Liver (tissue), 3 donors: ENCODE measurements around the gene ECHS1.

ENCODE experiments used
- CTCF ChIP-seq: fragments of 150-350 bp; IDR thresholded peaks from 2 replicates; pipeline ENCODE4 v1.5.1; 2017; ENCODE audit warnings: improper control_type of control experiment, low read depth, low read length; ENCODE audit not compliant: missing input control
- GABPA ChIP-seq, 2 donors: IDR thresholded peaks in 1 of 2; conservative IDR thresholded peaks in 1 of 2; 2 replicates each; pipeline ENCODE4 v1.6.1; 2016; ENCODE audit warnings: antibody characterized with exemption in 2 of 2, mild to moderate bottlenecking in 1 of 2, moderate library complexity in 1 of 2
- MAX ChIP-seq: IDR thresholded peaks from 2 replicates; pipeline ENCODE4 v1.6.1; 2016; ENCODE audit warnings: antibody characterized with exemption
- ZBTB33 ChIP-seq: IDR thresholded peaks from 2 replicates; pipeline ENCODE4 v1.6.1; 2016; ENCODE audit warnings: antibody characterized with exemption
- donor health status: healthy.
- donor health status: healthy.

- TF ChIP-seq CTCF (no peak), ZBTB33 (no peak), GABPA (IDR thresholded peaks at IDR 0.05 in 1 of 2, conservative IDR thresholded peaks at IDR 0.05 in 1 of 2) (no peak), MAX (no peak)
Measured at GRCh38 chr10:133384071-133384470, 10.9 kb upstream of the ECHS1 start.
